Measurements from ENCODE around the gene BTBD6.

Gene BTBD6

DNA sequence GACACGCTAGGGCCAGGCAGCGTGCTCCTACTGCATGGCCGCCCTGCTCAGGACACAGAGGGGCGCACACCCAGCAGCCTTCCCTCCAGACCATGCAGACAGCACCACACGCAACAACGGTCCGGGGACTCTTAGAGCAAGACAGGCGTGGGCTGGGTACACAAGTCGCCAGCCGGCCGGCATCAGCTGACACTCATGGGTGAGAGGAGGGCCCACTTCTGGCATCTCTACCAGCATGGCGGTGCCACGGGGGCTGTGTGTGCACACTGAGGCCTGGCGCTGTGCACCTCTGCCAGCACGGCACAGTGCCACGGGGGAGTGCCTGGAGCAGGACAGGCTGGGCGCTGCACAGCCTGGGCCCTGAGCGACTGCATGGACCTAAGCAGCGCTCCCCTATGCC, 6.7 kb upstream of the BTBD6 start:
- no peak for DNase-seq

DNA sequence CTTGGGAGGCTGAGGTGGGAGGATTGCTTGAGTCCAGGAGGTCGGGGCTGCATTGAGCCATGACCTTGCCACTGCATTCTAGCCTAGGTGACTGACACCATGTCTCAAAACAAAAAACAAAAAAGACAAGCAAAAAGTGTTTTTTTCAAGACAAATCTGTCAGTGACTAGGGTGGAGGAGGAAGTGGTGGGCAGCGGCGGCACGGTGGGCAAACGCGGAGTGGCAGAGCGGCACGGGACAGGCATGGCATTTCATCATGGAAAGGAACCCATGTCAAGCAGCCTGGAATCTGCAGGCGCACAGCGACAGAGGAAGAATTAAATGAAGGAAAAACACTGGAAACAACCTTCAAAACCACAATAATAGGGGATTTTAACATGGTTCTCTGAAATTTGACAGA, 4.0 kb upstream of the BTBD6 start:
- no peak for DNase-seq

GRCh38 chr14:105247026-105247425, 1.3 kb upstream of the BTBD6 start:
- no peak for DNase-seq

GRCh38 chr14:105247715-105248367, 492 bp upstream of the BTBD6 start:
- no peak for DNase-seq

- no peak for DNase-seq
These were observed 1.1 kb downstream of the BTBD6 start for GRCh38 chr14:105249182-105250007.

GRCh38 chr14:105250008-105250366, 1.7 kb downstream of the BTBD6 start:
- DNase-seq = no peak

- no peak for DNase-seq
These were observed 2.7 kb downstream of the BTBD6 start for GRCh38 chr14:105250986-105251385.

GRCh38 chr14:105251920-105252319, 3.6 kb downstream of the BTBD6 start:
- DNase-seq = no peak

DNA sequence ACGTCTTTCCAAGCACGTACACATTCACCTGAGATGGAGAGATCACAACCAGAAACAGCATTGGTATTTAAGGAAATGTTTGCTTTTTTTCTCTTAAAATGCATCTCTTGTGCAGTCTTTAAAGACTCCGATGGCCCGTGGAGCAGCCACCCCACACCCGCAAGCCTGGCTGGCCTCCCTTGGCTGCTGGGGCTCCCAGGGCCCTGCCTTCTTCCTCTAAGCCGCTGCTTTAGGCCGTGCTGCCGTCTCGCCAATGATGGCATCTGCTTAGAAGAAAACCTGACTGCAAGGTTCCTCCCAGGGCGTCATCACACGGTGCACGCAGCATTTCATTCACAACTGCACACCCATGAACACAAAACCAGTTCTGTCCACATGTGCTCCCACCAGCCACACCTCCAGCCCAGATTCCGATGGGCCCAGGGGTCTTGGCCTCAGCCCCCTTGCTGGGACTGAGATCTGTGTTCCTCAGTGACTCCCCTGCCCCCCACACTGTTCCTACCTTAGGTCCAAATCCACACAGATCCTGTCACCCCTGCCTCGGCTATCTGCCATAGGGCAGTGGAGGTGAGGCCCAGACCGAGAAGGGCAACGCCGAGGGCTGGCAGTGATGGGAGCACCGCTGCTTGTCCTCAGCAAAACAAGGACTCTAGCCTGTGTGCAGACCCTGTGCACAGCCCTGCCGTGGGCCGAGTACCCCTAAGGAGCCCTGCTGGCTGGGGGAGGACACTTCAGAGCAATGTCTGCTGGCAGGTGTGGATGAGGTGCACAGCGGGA, 4.4 kb downstream of the BTBD6 start:
- no peak for DNase-seq

- no peak for DNase-seq
These were observed 5.0 kb downstream of the BTBD6 start for GRCh38 chr14:105253329-105253682.

DNA sequence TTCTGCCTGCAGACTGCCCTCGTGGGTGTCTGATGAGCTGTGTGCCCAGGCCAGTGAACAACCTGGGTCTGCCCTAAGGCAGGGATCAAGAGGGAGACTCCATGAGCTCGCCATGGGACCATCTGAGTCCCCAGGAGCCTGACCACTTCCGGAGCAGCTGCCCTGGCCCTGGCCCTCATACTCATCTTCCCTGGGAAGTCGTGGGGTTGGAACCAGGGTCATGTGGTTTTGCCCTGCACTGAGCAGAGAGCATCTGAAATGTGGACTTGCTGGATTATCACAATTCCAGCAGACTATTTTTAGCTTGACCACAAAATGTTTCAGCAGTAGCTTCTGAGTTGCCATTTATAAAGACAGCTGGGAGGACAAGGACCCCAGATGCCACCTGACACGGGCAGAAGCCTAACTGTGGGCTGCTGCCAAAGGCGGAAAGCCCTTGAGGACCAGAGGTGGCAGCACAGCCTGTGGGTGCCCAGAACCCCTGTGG, 6.7 kb downstream of the BTBD6 start:
- DNase-seq = no peak

DNA sequence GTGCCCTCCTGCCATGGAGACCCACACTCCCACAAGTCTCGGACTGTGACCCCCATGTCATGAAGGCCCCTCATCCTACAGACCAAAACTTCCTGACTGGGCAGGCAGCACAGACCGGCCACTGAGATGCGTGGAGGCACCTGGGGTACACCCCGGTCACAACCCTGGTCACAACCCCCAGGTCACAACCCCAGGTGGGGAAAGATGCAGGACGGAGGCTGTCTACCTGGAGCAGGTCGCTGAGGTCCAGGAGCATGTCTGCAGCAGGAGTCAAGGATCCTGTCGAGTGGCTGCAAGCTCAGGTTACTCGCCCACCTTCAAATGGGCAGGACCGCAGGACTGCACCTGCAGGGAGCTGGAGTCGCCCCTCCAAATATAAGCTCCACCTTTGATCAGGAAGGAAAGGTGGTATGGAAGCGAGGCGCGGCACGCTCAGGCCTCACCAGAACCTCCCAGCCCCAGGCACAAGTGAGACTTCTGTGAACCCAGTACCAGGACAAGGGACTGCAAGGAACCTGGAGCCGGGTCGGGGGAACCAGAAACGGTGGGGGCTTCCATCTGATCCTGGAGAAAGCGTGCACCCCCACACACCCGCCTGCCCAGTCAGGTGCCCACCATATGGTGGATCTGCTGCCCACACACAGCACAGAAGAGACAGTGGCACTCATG, 8.1 kb downstream of the BTBD6 start:
- DNase-seq = no peak

GRCh38 chr14:105257464-105257863, 9.1 kb downstream of the BTBD6 start:
- peak; percentile 13 for DNase-seq

GRCh38 chr14:105258846-105259245, 10.5 kb downstream of the BTBD6 start:
- no peak for DNase-seq

DNA sequence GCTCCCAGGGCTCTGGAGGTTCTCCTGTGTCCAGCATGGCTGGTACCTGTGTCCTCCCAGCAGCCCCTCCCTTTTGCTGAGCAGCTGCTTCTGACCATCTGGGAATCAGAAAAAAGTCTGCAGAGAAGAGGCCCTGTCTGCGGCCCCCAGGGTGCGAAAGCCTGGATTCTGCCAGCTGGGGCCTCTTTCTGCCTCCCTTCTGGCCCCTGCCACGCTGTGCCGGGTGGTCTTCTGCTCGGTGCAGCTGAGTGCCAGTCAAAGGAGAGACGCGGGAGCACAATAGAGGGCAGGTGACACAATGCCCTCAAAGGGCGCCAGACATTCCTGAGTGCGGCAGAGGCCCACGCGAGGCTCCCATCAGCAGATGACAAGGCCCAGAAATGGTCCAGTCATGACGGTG, 12.6 kb downstream of the BTBD6 start:
- no peak for DNase-seq

- no peak for DNase-seq
These were observed 13.4 kb downstream of the BTBD6 start for GRCh38 chr14:105261781-105262180.

DNA sequence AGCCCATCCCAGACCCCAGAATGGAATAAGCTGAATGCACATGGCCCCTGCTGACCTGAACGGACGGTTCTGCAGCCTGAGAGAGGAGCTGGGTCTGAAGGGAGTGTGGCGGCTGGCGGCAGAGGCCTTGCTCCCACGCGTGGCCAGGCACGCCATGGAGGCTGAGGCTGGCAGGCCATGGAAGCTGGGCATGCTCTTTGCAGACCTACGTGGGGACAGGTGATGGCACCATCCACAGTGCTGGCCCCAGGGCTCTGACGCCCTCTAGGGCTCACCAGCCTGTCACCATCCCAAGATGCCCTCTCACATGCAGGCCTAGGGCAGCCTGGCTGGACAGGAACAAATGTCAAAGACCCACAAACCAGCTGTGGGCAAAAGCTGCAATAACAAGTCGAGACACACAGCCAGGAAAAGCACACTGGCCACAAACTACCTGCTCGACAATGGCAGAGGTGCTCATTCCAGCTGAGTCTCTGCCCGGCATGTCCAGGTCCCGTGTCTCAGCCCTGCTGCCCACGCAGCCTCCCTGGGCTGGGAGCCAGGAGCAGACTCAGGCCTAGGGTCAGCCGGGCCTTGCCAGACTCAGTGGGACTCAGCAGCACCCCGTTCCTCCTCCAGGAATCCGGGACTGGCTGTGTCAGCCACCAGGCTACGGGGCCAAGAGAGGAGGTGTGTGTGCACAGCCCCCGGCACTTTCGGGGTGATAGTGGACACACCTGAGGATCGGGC, 19.7 kb downstream of the BTBD6 start:
- no peak for DNase-seq

DNA sequence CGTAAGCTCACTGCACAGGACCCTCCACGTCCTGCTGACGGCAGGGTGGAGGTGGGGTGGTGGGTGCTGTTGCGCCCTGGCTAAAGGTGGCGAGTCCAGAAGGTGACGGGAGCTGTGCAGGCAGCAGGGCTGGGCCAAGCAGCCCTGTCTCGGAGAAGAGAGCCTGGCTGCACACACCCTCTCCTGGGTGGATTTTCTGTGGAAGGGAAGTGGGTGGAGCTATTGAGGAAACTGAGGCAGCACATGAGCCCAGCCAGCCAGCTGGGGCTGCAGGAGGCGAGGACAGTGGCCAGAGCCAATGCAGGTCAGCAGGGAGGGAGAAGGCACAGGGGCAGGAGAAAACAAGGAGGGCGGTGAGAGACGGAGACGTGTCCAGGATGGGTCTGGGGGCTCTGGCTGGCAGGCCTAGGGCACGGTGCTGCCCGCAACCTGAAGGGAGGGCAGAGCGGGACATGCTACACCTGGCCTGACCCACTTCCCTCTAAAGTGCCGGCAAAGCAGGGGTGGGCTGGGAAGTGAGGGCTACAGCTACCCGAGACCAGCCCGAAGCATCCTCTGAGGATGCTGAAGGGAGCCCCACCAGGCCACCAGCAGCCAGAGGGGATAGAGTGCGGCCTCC, 20.5 kb downstream of the BTBD6 start:
- no peak for DNase-seq

DNA sequence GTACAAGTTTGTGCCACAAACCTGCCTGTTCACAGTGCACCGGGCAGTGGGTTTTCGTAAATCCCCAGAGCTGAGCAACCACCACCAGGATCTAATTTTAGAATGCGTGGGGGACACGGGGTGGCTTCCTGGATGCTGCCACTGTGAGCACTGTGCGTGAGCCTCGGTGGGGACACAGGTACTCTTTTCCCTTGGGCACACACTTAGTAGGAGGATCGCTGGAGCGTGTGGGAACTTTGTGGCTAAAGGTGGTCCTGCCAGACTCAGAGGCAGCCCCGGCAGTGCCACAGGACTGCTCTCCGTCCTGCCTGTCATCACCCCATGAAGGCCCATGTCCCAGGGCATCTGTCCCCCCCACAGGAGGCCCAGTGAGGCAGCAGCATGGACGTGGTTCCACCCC, 21.1 kb downstream of the BTBD6 start:
- DNase-seq = no peak

GRCh38 chr14:105271224-105271890, 23.0 kb downstream of the BTBD6 start:
- DNase-seq = no peak

DNA sequence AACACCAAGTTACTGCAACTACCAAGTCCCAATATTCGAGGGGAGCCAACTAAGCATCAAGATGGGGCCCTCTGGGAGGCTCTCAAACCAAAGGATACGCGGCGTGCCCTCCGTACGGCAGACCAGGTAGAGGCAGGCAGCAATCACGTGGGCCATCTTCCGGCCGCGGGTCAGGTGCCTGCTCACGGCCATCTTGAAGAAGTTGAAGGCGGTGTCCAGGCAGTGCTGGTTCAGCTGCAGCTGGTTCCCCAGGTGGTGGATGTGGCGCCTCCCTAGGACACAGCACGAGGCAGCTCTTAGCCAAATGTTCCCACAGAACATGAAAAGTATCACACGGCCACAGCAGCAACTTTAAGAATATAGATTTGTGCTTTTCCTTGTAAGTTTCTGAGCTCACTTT, 24.3 kb downstream of the BTBD6 start:
- no peak for DNase-seq

DNA sequence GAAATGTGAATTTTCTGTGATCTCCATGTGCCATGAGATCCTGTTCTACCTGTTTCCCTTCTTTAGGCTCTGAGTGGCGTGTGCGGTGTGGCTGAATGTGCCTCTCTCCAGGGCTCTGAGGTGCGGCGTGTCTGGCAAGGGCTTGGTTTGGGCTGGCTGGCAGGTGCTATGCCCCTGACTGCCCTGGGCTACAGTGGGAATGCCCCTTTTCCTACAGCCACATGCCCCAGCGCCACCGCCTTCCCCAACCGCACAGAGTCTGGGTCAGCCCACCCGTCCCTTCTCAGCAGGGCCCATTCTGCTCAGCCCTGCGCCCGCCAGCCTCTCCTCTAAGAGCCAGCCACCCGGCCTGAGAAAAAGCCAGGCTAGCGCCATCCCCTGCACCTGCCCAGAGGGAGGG, 24.7 kb downstream of the BTBD6 start:
- no peak for DNase-seq
